Activated CD4-positive, alpha-beta memory T cell treated with anti-CD3 and anti-CD28 coated beads for 36 hours (primary cell): ENCODE data around the gene TMEM181. TPM values are rescaled to one million over a fixed set of nuclear protein-coding genes. Genes with fewer than 3 reads are reported as not detected.
"Not testable (repeated sequence)": the region's sequence is repeated elsewhere in the genome, so short reads cannot be mapped to it uniquely, and the experiment has no call there.

Source experiments
- CTCF ChIA-PET: fragments of 350-600 bp; sonication (Branson Sonifier 250); formaldehyde crosslinking; loops from one replicate; lab custom pipeline; 2021; ENCODE audit warnings: antibody characterized with exemption, inconsistent platforms; lab: Charles Lee
- POLR2A ChIA-PET: fragments of 350-600 bp; sonication (Branson Sonifier 250); formaldehyde crosslinking; loops from one replicate; lab custom pipeline; 2021; ENCODE audit warnings: antibody characterized with exemption; lab: Charles Lee
- DNase-seq: peaks from one replicate; pipeline ENCODE4 v3.0.0-alpha.2; 2020
- H3K27ac Mint-ChIP-seq: one replicate; pipeline ENCODE4 v1.8.0; 2021; ENCODE audit warnings: mixed read lengths
- H3K27me3 Mint-ChIP-seq: one replicate; pipeline ENCODE4 v1.8.0; 2021; ENCODE audit warnings: mixed read lengths
- H3K36me3 Mint-ChIP-seq: one replicate; pipeline ENCODE4 v1.8.0; 2021; ENCODE audit warnings: mixed read lengths
- H3K4me1 Mint-ChIP-seq: one replicate; pipeline ENCODE4 v1.8.0; 2021; ENCODE audit warnings: low read depth, mixed read lengths
- H3K4me3 Mint-ChIP-seq: one replicate; pipeline ENCODE4 v1.8.0; 2021; ENCODE audit warnings: mild to moderate bottlenecking, mixed read lengths
- H3K9me3 Mint-ChIP-seq: one replicate; pipeline ENCODE4 v1.8.0; 2021; ENCODE audit warnings: mixed read lengths
- intact Hi-C: fragments of 100-400 bp; cut with micrococcal nuclease; formaldehyde crosslinking; loops from one replicate; pipeline ENCODE4 v1.15.1; 2023
- microRNA-seq: library from miRNA; unstranded; fragments of <30 nt; microRNA quantifications from one replicate; pipeline ENCODE4 v1.2.0, GENCODE V29; 2022; ENCODE audit warnings: borderline number of aligned reads, borderline microRNAs expressed, borderline replicate concordance
- total RNA-seq, 2 experiments: library from RNA; stranded (reverse); gene quantifications; one replicate each; pipeline ENCODE4 v1.2.3, GENCODE V29; 2021

Gene TMEM181
- total RNA-seq, 2 experiments from 2014 or later: 11.3 to 11.6 TPM

GRCh38 chr6:158672726-158673125 lies 112.8 kb downstream of the TMEM181 start:
- H3K27me3 Mint-ChIP-seq: no peaks in the 10 kb centered on the region
- no peak for DNase-seq
- peaks cover 52% of the 10 kb centered on the region for H3K36me3 Mint-ChIP-seq
- H3K4me3 Mint-ChIP-seq: no peak overlapping the region
- H3K9me3 Mint-ChIP-seq: no peaks in the 10 kb centered on the region
- H3K4me1 Mint-ChIP-seq: peaks cover 2% of the 10 kb centered on the region
- POLR2A ChIA-PET: interaction anchor here (0.6 kb wide), 1 partner anchor 39 kb away, joined by 3 read pairs; no protein-coding TSS in a partner anchor
- no peak overlapping the region for H3K27ac Mint-ChIP-seq
- CTCF ChIA-PET: interaction anchor here (0.7 to 2.6 kb wide), 2 partner anchors 19 to 67 kb away, joined by 3 to 9 read pairs; no protein-coding TSS in a partner anchor
- intact Hi-C loops: no loop called here

DNA sequence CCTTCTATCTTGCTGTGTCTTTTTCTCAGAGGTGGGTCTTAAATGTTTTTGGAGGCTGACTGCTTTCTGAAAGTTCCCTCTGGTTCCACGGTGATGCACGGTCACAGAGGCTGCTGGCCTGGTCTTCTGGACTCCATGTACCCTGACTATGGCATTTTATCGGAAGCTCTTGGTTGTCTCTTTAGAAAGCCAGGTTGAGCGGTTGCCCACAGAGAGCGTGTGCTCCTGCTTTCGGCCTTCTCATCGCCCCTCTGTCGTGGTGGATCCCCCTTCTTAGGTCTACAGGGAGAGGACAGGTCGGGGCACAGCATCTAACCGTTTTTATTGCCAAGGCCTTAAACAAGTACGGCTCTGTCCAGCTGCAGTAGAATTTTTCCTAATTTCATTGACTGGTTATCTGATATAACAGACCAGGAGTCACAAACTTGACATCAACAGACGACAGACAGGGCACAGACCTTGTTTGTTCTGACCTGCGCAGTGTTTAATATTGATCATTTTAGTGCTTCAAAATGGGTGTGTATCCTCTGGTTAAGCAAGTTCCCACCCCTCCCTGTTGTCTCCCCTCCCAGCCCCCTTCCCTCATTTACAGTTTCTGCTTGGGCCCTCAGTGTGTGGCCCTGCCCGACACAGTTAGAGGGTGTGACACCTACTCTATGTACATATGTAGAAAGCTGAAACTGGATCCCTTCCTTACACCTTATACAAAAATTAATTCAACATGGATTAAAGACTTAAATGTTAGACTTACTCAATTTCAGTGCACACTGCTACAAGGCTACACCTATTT lies 114.6 kb downstream of the TMEM181 start:
- Mint-ChIP-seq H3K4me1 (peaks cover 12% of the 10 kb centered on the region), H3K36me3 (peaks cover 52% of the 10 kb centered on the region), H3K27ac (no peak overlapping the region), H3K4me3 (no peak overlapping the region), H3K27me3 (no peaks in the 10 kb centered on the region), H3K9me3 (no peaks in the 10 kb centered on the region)
- no peak for DNase-seq
- intact Hi-C loops: no loop called here
- CTCF ChIA-PET: no interaction called here
- POLR2A ChIA-PET: interaction anchor here (1.0 kb wide), 1 partner anchor 15 kb away, joined by 3 read pairs; no protein-coding TSS in a partner anchor

DNA sequence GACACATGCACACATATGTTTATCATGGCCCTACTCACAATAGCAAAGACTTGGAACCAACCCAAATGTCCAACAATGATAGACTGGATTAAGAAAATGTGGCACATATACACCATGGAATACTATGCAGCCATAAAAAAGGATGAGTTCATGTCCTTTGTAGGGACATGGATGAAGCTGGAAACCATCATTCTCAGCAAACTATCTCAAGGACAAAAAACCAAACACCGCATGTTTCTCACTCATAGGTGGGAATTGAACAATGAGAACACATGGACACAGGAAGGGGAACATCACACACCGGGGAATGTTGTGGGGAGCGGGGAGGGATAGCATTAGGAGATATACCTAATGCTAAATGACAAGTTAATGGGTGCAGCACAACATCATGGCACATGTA lies 117.2 kb downstream of the TMEM181 start:
- POLR2A ChIA-PET, DNase-seq, H3K27ac Mint-ChIP-seq, H3K27me3 Mint-ChIP-seq, intact Hi-C loops, H3K9me3 Mint-ChIP-seq, H3K4me3 Mint-ChIP-seq, CTCF ChIA-PET: not testable (repeated sequence)
- peaks cover 55% of the 10 kb centered on the region for H3K36me3 Mint-ChIP-seq
- H3K4me1 Mint-ChIP-seq: peaks cover 14% of the 10 kb centered on the region

- intact Hi-C loops: no loop called here
- Mint-ChIP-seq H3K36me3 (peaks cover 59% of the 10 kb centered on the region), H3K9me3 (no peaks in the 10 kb centered on the region), H3K4me3 (no peak overlapping the region), H3K27ac (no peak overlapping the region), H3K27me3 (no peaks in the 10 kb centered on the region), H3K4me1 (peaks cover 14% of the 10 kb centered on the region)
- no peak for DNase-seq
- ChIA-PET POLR2A (no interaction called here), CTCF (no interaction called here)
Observed at GRCh38 chr6:158677906-158678578, 118.2 kb downstream of the TMEM181 start.

DNA sequence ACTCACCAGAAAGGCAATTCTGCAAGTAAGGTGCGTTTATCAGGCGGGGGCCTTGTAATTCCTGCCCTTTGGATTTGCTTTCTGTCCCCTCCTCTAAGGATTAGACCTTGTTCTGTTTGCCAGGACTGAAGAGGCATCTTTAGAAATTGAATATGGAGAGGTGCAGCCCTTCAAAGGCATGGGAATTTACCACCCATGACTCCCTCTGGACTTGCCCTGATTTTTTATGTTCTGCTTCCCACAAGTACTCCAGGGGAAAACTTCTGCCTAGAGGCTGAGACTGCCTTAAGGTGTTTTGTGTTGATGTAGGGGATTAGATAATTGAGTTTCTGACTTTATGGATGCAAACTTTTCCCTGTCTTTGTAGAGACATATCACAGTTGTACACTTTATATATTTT lies 120.1 kb downstream of the TMEM181 start:
- ChIA-PET POLR2A (no interaction called here), CTCF (interaction anchor here (0.7 to 3.2 kb wide), 2 partner anchors 11 to 313 kb away, joined by 4 to 8 read pairs; no protein-coding TSS in a partner anchor)
- H3K4me1 Mint-ChIP-seq: peaks cover 28% of the 10 kb centered on the region
- H3K9me3 Mint-ChIP-seq: no peaks in the 10 kb centered on the region
- intact Hi-C loops: no loop called here
- peaks cover 62% of the 10 kb centered on the region for H3K36me3 Mint-ChIP-seq
- no peak overlapping the region for H3K4me3 Mint-ChIP-seq
- H3K27ac Mint-ChIP-seq: peak overlapping the region; percentile 13
- no peaks in the 10 kb centered on the region for H3K27me3 Mint-ChIP-seq
- no peak for DNase-seq

DNA sequence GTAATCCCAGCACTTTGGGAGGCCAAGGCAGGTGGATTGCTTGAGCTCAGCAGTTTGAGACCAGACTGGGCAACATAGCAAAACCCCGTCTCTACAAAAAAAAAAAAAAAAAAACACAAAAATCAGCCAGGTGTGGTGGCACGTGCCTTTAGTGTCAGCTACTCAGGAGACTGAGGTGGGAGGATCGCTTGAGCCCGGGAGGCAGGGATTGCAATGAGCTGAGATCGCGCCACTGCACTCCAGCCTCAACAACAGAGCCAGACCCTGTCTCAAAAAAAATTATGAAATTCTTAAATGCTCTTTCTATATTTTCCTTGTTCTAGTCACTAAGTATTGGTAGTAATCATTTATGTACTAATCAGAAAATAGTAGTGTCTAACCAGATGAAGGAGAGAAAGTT lies 120.6 kb downstream of the TMEM181 start:
- DNase-seq: no peak
- peaks cover 60% of the 10 kb centered on the region for H3K36me3 Mint-ChIP-seq
- intact Hi-C loops: no loop called here
- H3K27me3 Mint-ChIP-seq: no peaks in the 10 kb centered on the region
- peaks cover 29% of the 10 kb centered on the region for H3K4me1 Mint-ChIP-seq
- H3K9me3 Mint-ChIP-seq: no peaks in the 10 kb centered on the region
- H3K4me3 Mint-ChIP-seq: no peak overlapping the region
- H3K27ac Mint-ChIP-seq: no peak overlapping the region
- ChIA-PET CTCF (interaction anchor here (0.7 to 3.2 kb wide), 2 partner anchors 10 to 314 kb away, joined by 4 to 8 read pairs; no protein-coding TSS in a partner anchor), POLR2A (no interaction called here)

DNA sequence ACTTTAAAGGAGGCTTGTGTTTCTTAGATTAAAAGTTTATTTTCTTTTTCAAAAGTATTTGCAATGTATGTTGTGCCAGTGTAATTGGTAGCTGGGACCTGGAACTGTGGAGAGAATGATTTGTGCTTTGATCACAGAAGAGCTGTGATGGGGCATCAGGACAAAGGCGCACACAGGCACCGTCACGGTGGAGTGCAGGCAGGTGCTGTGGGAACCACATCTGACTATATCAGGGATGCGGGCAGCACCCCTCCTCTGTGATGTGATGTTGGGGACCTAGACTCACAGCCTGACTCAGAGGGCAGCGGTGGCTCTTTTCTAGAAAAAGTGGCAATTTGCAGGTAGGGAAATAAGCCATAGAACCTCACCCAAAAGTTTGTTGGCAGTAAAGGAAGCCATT lies 124.4 kb downstream of the TMEM181 start:
- Mint-ChIP-seq H3K4me3 (no peak overlapping the region), H3K27me3 (no peaks in the 10 kb centered on the region), H3K9me3 (no peaks in the 10 kb centered on the region), H3K4me1 (peaks cover 52% of the 10 kb centered on the region), H3K36me3 (peaks cover 63% of the 10 kb centered on the region), H3K27ac (no peak overlapping the region)
- intact Hi-C loops: no loop called here
- no peak for DNase-seq
- ChIA-PET CTCF (interaction anchor here (0.9 kb wide), 1 partner anchor 20 kb away, joined by 4 read pairs; no protein-coding TSS in a partner anchor), POLR2A (no interaction called here)

GRCh38 chr6:158684745-158685324 lies 124.9 kb downstream of the TMEM181 start:
- H3K9me3 Mint-ChIP-seq: no peaks in the 10 kb centered on the region
- no peaks in the 10 kb centered on the region for H3K27me3 Mint-ChIP-seq
- peaks cover 53% of the 10 kb centered on the region for H3K4me1 Mint-ChIP-seq
- H3K4me3 Mint-ChIP-seq: no peak overlapping the region
- peaks cover 59% of the 10 kb centered on the region for H3K36me3 Mint-ChIP-seq
- DNase-seq: no peak
- intact Hi-C loops: no loop called here
- no peak overlapping the region for H3K27ac Mint-ChIP-seq
- POLR2A ChIA-PET: no interaction called here
- CTCF ChIA-PET: no interaction called here

Small RNAs within 50 kb of the gene (microRNA-seq; reads per million reads assigned to microRNA genes)
- not detected for gene MIR7161

Other genes starting within 250 kb of the TMEM181 start
- 10 to 100 TPM; 15.9 to 16.3 TPM for gene TULP4, start 247.6 kb upstream of the TMEM181 start, total RNA-seq
- 100 to 1,000 TPM; 117 to 120 TPM for gene DYNLT1, start 84.7 kb downstream of the TMEM181 start, total RNA-seq
- 100 to 1,000 TPM; 181 to 186 TPM for gene SYTL3, start 90.0 kb downstream of the TMEM181 start, total RNA-seq